ENCODE data around the gene ZNF117. TPM values are rescaled to one million over a fixed set of nuclear protein-coding genes. Genes with fewer than 3 reads are reported as not detected.
"Not testable (repeated sequence)": the region's sequence is repeated elsewhere in the genome, so short reads cannot be mapped to it uniquely, and the experiment has no call there.

The ZNF117 gene
- total and polyA plus RNA-seq, 11 donors = 1.4 to 7.2 (median 2.7) TPM

DNA sequence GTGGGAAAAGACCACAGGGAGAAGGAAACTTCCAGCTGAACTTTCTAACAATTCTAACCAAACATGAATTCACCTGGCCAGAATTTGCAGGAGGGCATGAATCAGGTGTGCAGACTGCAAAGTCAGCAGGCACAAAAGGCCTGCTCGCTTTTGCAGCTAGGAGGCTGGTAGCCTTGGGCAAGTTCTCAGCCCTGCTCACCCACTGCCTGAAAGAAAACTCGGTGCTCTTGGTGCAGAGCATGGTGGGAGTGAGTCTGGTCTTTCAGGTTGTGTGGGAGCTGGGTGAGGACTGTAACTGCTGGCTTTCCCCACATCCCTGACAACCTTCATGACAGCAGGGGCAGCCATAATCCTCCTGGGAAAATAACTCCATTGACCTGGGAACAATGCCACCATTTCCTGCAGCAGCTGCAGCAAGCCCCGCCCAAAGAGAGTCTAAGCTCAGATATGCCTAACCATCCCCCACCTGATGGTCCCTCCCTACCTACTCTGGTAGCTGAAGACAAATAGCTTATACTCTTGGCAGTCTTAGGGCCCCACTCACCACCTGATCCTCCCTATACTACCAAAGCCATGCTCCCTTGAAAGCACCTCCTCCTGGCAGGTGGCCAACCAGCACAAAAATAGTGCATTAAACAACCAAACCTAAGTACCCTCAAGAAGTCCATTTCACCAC, 31.6 kb downstream of the ZNF117 start:
- peak in 2 of 5 donors; percentile 11 to 32 for DNase-seq
- Histone ChIP-seq H3K27ac (no peak overlapping the region), H3K4me1 (peaks cover 0 to 8% (median 0%) of the 10 kb centered on the region in 12 donors), H3K9me3 (peaks cover 0 to 9% (median 0%) of the 10 kb centered on the region in 12 donors), H3K27me3 (no peaks in the 10 kb centered on the region), H3K36me3 (no peaks in the 10 kb centered on the region), H3K4me3 (no peak overlapping the region)
- ATAC-seq = peak in 1 of 4 donors; percentile 48
- intact Hi-C loops (cut with DNase I) = loop anchor here in 4 of 10 donors (5.0 to 10.0 kb wide), 2 partner anchors 83 to 256 kb away; no protein-coding TSS in a partner anchor
- 70 to 83% (median 72%) methylated on average over 3 of the region's 3 CpGs for WGBS, 4 donors
- no peak for TF ChIP-seq POLR2A (IDR thresholded peaks at IDR 0.05)
- TF ChIP-seq, protein P1, sequence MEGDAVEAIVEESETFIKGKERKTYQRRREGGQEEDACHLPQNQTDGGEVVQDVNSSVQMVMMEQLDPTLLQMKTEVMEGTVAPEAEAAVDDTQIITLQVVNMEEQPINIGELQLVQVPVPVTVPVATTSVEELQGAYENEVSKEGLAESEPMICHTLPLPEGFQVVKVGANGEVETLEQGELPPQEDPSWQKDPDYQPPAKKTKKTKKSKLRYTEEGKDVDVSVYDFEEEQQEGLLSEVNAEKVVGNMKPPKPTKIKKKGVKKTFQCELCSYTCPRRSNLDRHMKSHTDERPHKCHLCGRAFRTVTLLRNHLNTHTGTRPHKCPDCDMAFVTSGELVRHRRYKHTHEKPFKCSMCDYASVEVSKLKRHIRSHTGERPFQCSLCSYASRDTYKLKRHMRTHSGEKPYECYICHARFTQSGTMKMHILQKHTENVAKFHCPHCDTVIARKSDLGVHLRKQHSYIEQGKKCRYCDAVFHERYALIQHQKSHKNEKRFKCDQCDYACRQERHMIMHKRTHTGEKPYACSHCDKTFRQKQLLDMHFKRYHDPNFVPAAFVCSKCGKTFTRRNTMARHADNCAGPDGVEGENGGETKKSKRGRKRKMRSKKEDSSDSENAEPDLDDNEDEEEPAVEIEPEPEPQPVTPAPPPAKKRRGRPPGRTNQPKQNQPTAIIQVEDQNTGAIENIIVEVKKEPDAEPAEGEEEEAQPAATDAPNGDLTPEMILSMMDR (IDR thresholded peaks at IDR 0.05) = no peak

DNA sequence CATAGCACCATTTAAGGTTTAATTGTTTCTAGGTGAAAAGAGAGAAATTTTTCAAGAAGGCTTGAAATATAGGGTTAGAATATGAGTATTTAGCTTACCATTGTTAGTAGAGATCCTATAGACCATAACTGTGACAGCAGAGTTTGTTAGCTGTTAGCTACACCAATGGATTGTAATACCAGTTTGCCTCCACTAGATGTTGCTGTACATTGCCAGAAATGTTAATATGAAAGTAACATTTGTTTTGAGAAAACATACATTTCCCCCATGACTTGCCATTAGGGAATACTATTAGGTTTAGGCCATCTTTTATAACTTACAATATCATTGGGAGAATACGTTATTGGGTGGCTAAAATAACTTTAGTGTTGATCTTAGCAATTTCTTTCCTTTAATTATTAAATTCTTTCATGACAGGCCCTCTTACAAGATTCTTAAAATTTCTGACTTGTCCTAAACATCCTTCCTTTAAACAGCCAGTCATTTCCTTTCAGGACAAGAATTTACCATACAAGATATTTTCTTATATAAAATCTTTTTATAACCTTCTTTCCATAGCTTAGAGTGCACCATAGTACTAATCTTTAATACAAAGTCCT, 39.5 kb downstream of the ZNF117 start:
- DNase-seq (no peak), ATAC-seq (peak in 3 of 4 donors; percentile 39 to 72 (median 44))
- Histone ChIP-seq H3K4me3 (no peak overlapping the region), H3K36me3 (no peaks in the 10 kb centered on the region), H3K9me3 (no peaks in the 10 kb centered on the region), H3K4me1 (peaks cover 0 to 12% (median 8%) of the 10 kb centered on the region in 12 donors), H3K27ac (no peak overlapping the region), H3K27me3 (peaks cover 8 to 26% (median 18%) of the 10 kb centered on the region in 9 donors)
- intact Hi-C loops (cut with DNase I) = loop anchor here in 8 of 10 donors (1.0 to 10.0 kb wide), 5 partner anchors 263 to 356 kb away; no protein-coding TSS in a partner anchor
- 0 to 10% (median 5%) methylated on average over 1 of the region's 1 CpG for WGBS, 4 donors
- TF ChIP-seq POLR2A (IDR thresholded peaks at IDR 0.05) = no peak
- TF ChIP-seq, protein P1 (IDR thresholded peaks at IDR 0.05) = peak; percentile 74 to 92 (median 86)

- not testable (repeated sequence) for H3K4me3 ChIP-seq, H3K27ac ChIP-seq, H3K9me3 ChIP-seq, ATAC-seq, DNase-seq, H3K36me3 ChIP-seq
- Histone ChIP-seq H3K27me3 (peaks cover 8 to 33% (median 19%) of the 10 kb centered on the region in 9 donors), H3K4me1 (peaks cover 0 to 12% (median 8%) of the 10 kb centered on the region in 12 donors)
- WGBS, 4 donors = 41 to 65% (median 53%) methylated on average over 9 of the region's 9 CpGs
- intact Hi-C loops (cut with DNase I) = loop anchor here in 8 of 10 donors (1.0 to 10.0 kb wide), 5 partner anchors 264 to 357 kb away; no protein-coding TSS in a partner anchor
Measured at GRCh38 chr7:64950673-64951072, 40.2 kb downstream of the ZNF117 start.

- intact Hi-C loops (cut with DNase I); H3K27ac ChIP-seq; ATAC-seq; DNase-seq; H3K4me3 ChIP-seq; H3K9me3 ChIP-seq; H3K36me3 ChIP-seq: not testable (repeated sequence)
- Histone ChIP-seq H3K4me1 (peaks cover 0 to 12% (median 8%) of the 10 kb centered on the region in 12 donors), H3K27me3 (peaks cover 8 to 37% (median 27%) of the 10 kb centered on the region in 9 donors)
- WGBS, 4 donors = 87 to 98% (median 94%) methylated on average over 1 of the region's 1 CpG
Measured at GRCh38 chr7:64948774-64949173, 42.1 kb downstream of the ZNF117 start.

Measured in heart left ventricle (tissue), 16 donors.